GM20000 (cell line): Measurements from ENCODE around the gene YY1AP1.
"Not testable (repeated sequence)": the region's sequence is repeated elsewhere in the genome, so short reads cannot be mapped to it uniquely, and the experiment has no call there.

ENCODE experiments used
- DNase-seq: peaks from one replicate; pipeline ENCODE4 v3.0.0; 2012; ENCODE audit warnings: low spot score
- CTCF ChIP-seq: IDR thresholded peaks from 2 replicates; pipeline ENCODE4 v1.5.1; 2012; ENCODE audit warnings: mild to moderate bottlenecking, control low read depth; ENCODE audit errors: extremely low read depth, missing control alignments

The YY1AP1 gene

GRCh38 chr1:155645648-155646047, 42.9 kb downstream of the YY1AP1 start:
- DNase-seq, result no peak
- TF ChIP-seq CTCF, result no peak

- no peak for DNase-seq
- no peak for TF ChIP-seq CTCF
Measured at GRCh38 chr1:155645034-155645598, 43.5 kb downstream of the YY1AP1 start.

- no peak for DNase-seq
- TF ChIP-seq CTCF, result no peak
Measured at GRCh38 chr1:155643230-155643629, 45.3 kb downstream of the YY1AP1 start.

GRCh38 chr1:155642559-155643180, 45.9 kb downstream of the YY1AP1 start:
- DNase-seq, result not testable (repeated sequence)

GRCh38 chr1:155640367-155640766, 48.2 kb downstream of the YY1AP1 start:
- no peak for TF ChIP-seq CTCF
- no peak for DNase-seq

- no peak for TF ChIP-seq CTCF
- DNase-seq, result no peak
Measured at GRCh38 chr1:155636397-155637153, 52.0 kb downstream of the YY1AP1 start.

GRCh38 chr1:155626428-155626827, 62.1 kb downstream of the YY1AP1 start:
- not testable (repeated sequence) for DNase-seq

GRCh38 chr1:155623357-155623756, 65.2 kb downstream of the YY1AP1 start:
- no peak for DNase-seq
- no peak for TF ChIP-seq CTCF
